ENCODE data around the gene NEDD8. TPM values are rescaled to one million over a fixed set of nuclear protein-coding genes. Genes with fewer than 3 reads are reported as not detected.

NEDD8 gene
- total RNA-seq, 1 donor from 2014 or later = 132 TPM

GRCh38 chr14:24196071-24197055 is 35.8 kb downstream of the NEDD8 start:
- Histone ChIP-seq H3K4me3 (peak overlapping the region; percentile 81), H3K36me3 (peaks cover 33% of the 10 kb centered on the region), H3K27me3 (ENCODE audit: low read depth) (no peaks in the 10 kb centered on the region), H3K9me3 (no peaks in the 10 kb centered on the region), H3K27ac (peak overlapping the region; percentile 98), H3K4me1 (peaks cover 28% of the 10 kb centered on the region)
- peak; percentile 29 to 38 for ATAC-seq
- no peak for DNase-seq
- intact Hi-C loops (cut with DNase I) = no loop called here
- TF ChIP-seq CTCF (IDR thresholded peaks at IDR 0.05) = no peak

- peak; percentile 96 to 98 for ATAC-seq
Measured at GRCh38 chr14:24195186-24196070, 36.7 kb downstream of the NEDD8 start, which contains the start of gene TM9SF1. Gene TM9SF1, minus strand, starts transcription at chr14:24195441. Its CDS starts 422 bp downstream, at chr14:24195019.

GRCh38 chr14:24194873-24195185 is 37.3 kb downstream of the NEDD8 start:
- H3K4me3 ChIP-seq = peak overlapping the region; percentile 81
- TF ChIP-seq CTCF (IDR thresholded peaks at IDR 0.05) = no peak
- H3K4me1 ChIP-seq = peaks cover 28% of the 10 kb centered on the region
- H3K27ac ChIP-seq = peak overlapping the region; percentile 98
- ATAC-seq = peak in 1 of 2 donors; percentile 0
- H3K27me3 ChIP-seq (ENCODE audit: low read depth) = no peaks in the 10 kb centered on the region
- peaks cover 39% of the 10 kb centered on the region for H3K36me3 ChIP-seq
- DNase-seq = no peak
- intact Hi-C loops (cut with DNase I) = no loop called here
- H3K9me3 ChIP-seq = no peaks in the 10 kb centered on the region

More at GRCh38 chr14:24195186-24196070, 36.7 kb downstream of the NEDD8 start, which contains the start of gene TM9SF1:
- Histone ChIP-seq H3K4me1 (peaks cover 28% of the 10 kb centered on the region), H3K4me3 (peak within 1 kb of the TSS; percentile 81), H3K27ac (peak within 1 kb of the TSS; percentile 98), H3K9me3 (no peaks in the 10 kb centered on the region), H3K36me3 (peaks cover 33% of the 10 kb centered on the region), H3K27me3 (ENCODE audit: low read depth) (no peaks in the 10 kb centered on the region)
- intact Hi-C loops (cut with DNase I) = no loop called here
- no peak for TF ChIP-seq CTCF (IDR thresholded peaks at IDR 0.05)
- DNase-seq = peak; percentile 94

GRCh38 chr14:24194186-24194872 is 37.8 kb downstream of the NEDD8 start:
- Histone ChIP-seq H3K4me3 (peak overlapping the region; percentile 81), H3K27ac (peak overlapping the region; percentile 98), H3K9me3 (no peaks in the 10 kb centered on the region), H3K36me3 (peaks cover 40% of the 10 kb centered on the region), H3K4me1 (peaks cover 28% of the 10 kb centered on the region), H3K27me3 (ENCODE audit: low read depth) (no peaks in the 10 kb centered on the region)
- no peak for TF ChIP-seq CTCF (IDR thresholded peaks at IDR 0.05)
- intact Hi-C loops (cut with DNase I) = no loop called here
- DNase-seq (no peak), ATAC-seq (no peak)

- ATAC-seq (no peak), DNase-seq (no peak)
- intact Hi-C loops (cut with DNase I) = no loop called here
- TF ChIP-seq CTCF (IDR thresholded peaks at IDR 0.05) = no peak
- H3K36me3 ChIP-seq = peaks cover 33% of the 10 kb centered on the region
- H3K9me3 ChIP-seq = no peaks in the 10 kb centered on the region
- no peak overlapping the region for H3K27ac ChIP-seq
- no peaks in the 10 kb centered on the region for H3K27me3 ChIP-seq (ENCODE audit: low read depth)
- peaks cover 34% of the 10 kb centered on the region for H3K4me1 ChIP-seq
- no peak overlapping the region for H3K4me3 ChIP-seq
Measured at GRCh38 chr14:24192933-24193332, 39.2 kb downstream of the NEDD8 start.
